SJSA1 (cell line): ENCODE data around the gene ADPGK. TPM values are rescaled to one million over a fixed set of nuclear protein-coding genes. Genes with fewer than 3 reads are reported as not detected.
A peak's percentile ranks its signal among the peaks of the same experiment; 100 is the strongest.
"Not testable (repeated sequence)": the region's sequence is repeated elsewhere in the genome, so short reads cannot be mapped to it uniquely, and the experiment has no call there.

Source experiments
- DNase-seq, 2 experiments: peaks; one replicate each; pipeline ENCODE4 v3.0.0-alpha.2; 2015 to 2020; ENCODE audit warnings: low spot score in 2 of 2, low read depth in 1 of 2
- H3K27ac ChIP-seq: fragments of 250-450 bp; sonication (Bioruptor Pico); 2 replicates; pipeline ENCODE4 v1.5.1; 2020; ENCODE audit warnings: mild to moderate bottlenecking, moderate library complexity
- H3K27me3 ChIP-seq: fragments of 250-450 bp; sonication (Bioruptor Pico); replicated peaks from 2 replicates; pipeline ENCODE4 v1.5.1; 2020; ENCODE audit warnings: mild to moderate bottlenecking, moderate library complexity
- H3K36me3 ChIP-seq: fragments of 250-450 bp; sonication (Bioruptor Pico); 2 replicates; pipeline ENCODE4 v1.5.1; 2020; ENCODE audit warnings: mild to moderate bottlenecking
- H3K4me1 ChIP-seq: fragments of 250-450 bp; sonication (Bioruptor Pico); replicated peaks from 2 replicates; pipeline ENCODE4 v1.6.1; 2021; ENCODE audit warnings: mild to moderate bottlenecking
- H3K4me3 ChIP-seq: fragments of 250-450 bp; sonication (Bioruptor Pico); 2 replicates; pipeline ENCODE4 v1.5.1; 2020; ENCODE audit warnings: mild to moderate bottlenecking
- H3K9me3 ChIP-seq: fragments of 250-450 bp; sonication (Bioruptor Pico); replicated peaks from 2 replicates; pipeline ENCODE4 v1.5.1; 2020; ENCODE audit warnings: mild to moderate bottlenecking
- total RNA-seq: library from RNA; depleted of rRNA; stranded (reverse); fragments of >200 nt; shearing (Covaris generic); gene quantifications from 2 replicates; pipeline ENCODE4 v1.2.3, GENCODE V29; 2014

The ADPGK gene
- total RNA-seq, 1 experiment from 2014 or later, result 83.8 TPM

- H3K9me3 ChIP-seq, result no peaks in the 10 kb centered on the region
- no peak overlapping the region for H3K4me3 ChIP-seq
- H3K36me3 ChIP-seq, result peaks cover 61% of the 10 kb centered on the region
- peaks cover 25% of the 10 kb centered on the region for H3K4me1 ChIP-seq
- DNase-seq, result no peak
- H3K27ac ChIP-seq, result no peak overlapping the region
- H3K27me3 ChIP-seq, result no peaks in the 10 kb centered on the region
Measured at GRCh38 chr15:72754096-72754495, 29.5 kb downstream of the ADPGK start.

- Histone ChIP-seq H3K27me3 (no peaks in the 10 kb centered on the region), H3K9me3 (no peaks in the 10 kb centered on the region), H3K4me3 (no peak overlapping the region), H3K36me3 (peaks cover 56% of the 10 kb centered on the region), H3K27ac (no peak overlapping the region), H3K4me1 (peaks cover 3% of the 10 kb centered on the region; the same call in 1 of the 2 replicates)
- DNase-seq, result no peak
Measured at GRCh38 chr15:72751751-72752455, 31.7 kb downstream of the ADPGK start.

- H3K27ac ChIP-seq, result no peak overlapping the region
- DNase-seq, result no peak
- H3K36me3 ChIP-seq, result peaks cover 35% of the 10 kb centered on the region
- no peaks in the 10 kb centered on the region for H3K9me3 ChIP-seq
- H3K4me3 ChIP-seq, result no peak overlapping the region
- H3K4me1 ChIP-seq, result no peaks in the 10 kb centered on the region
- no peaks in the 10 kb centered on the region for H3K27me3 ChIP-seq
Measured at GRCh38 chr15:72749700-72750099, 33.9 kb downstream of the ADPGK start.

- Histone ChIP-seq H3K4me1 (no peaks in the 10 kb centered on the region; the same call in 1 of the 2 replicates), H3K4me3 (no peak overlapping the region), H3K27me3 (no peaks in the 10 kb centered on the region), H3K9me3 (no peaks in the 10 kb centered on the region), H3K27ac (peak overlapping the region; percentile 40), H3K36me3 (peaks cover 31% of the 10 kb centered on the region)
- peak in 1 of 2 experiments; percentile 28 for DNase-seq
Measured at GRCh38 chr15:72740219-72740618, 43.3 kb downstream of the ADPGK start.

GRCh38 chr15:72737723-72738122 is 45.8 kb downstream of the ADPGK start:
- Histone ChIP-seq H3K36me3 (peaks cover 31% of the 10 kb centered on the region), H3K4me1 (no peaks in the 10 kb centered on the region; the same call in 1 of the 2 replicates), H3K9me3 (no peaks in the 10 kb centered on the region), H3K4me3 (no peak overlapping the region), H3K27ac (no peak overlapping the region), H3K27me3 (no peaks in the 10 kb centered on the region)
- no peak for DNase-seq

- H3K36me3 ChIP-seq, result peaks cover 31% of the 10 kb centered on the region
- H3K27ac ChIP-seq, result no peak overlapping the region
- no peaks in the 10 kb centered on the region for H3K27me3 ChIP-seq
- no peak for DNase-seq
- H3K4me3 ChIP-seq, result no peak overlapping the region
- no peaks in the 10 kb centered on the region for H3K9me3 ChIP-seq
- no peaks in the 10 kb centered on the region; the same call in 1 of the 2 replicates for H3K4me1 ChIP-seq
Measured at GRCh38 chr15:72737061-72737460, 46.5 kb downstream of the ADPGK start.

- no peak overlapping the region for H3K4me3 ChIP-seq
- H3K9me3 ChIP-seq, result no peaks in the 10 kb centered on the region
- no peaks in the 10 kb centered on the region; the same call in 1 of the 2 replicates for H3K4me1 ChIP-seq
- no peak overlapping the region for H3K27ac ChIP-seq
- H3K27me3 ChIP-seq, result no peaks in the 10 kb centered on the region
- peaks cover 31% of the 10 kb centered on the region for H3K36me3 ChIP-seq
- DNase-seq, result no peak
Measured at GRCh38 chr15:72735111-72735510, 48.4 kb downstream of the ADPGK start.

GRCh38 chr15:72733941-72734738 is 49.4 kb downstream of the ADPGK start:
- DNase-seq, result no peak
- H3K4me3 ChIP-seq, result no peak overlapping the region
- H3K4me1 ChIP-seq, result no peaks in the 10 kb centered on the region
- H3K27me3 ChIP-seq, result no peaks in the 10 kb centered on the region
- H3K36me3 ChIP-seq, result peaks cover 31% of the 10 kb centered on the region
- no peaks in the 10 kb centered on the region for H3K9me3 ChIP-seq
- no peak overlapping the region for H3K27ac ChIP-seq

GRCh38 chr15:72732516-72732915 is 51.0 kb downstream of the ADPGK start:
- no peak overlapping the region for H3K4me3 ChIP-seq
- no peaks in the 10 kb centered on the region for H3K9me3 ChIP-seq
- no peak overlapping the region for H3K27ac ChIP-seq
- DNase-seq, result no peak
- peaks cover 18% of the 10 kb centered on the region for H3K36me3 ChIP-seq
- H3K27me3 ChIP-seq, result no peaks in the 10 kb centered on the region
- H3K4me1 ChIP-seq, result peaks cover 9% of the 10 kb centered on the region; the same call in 1 of the 2 replicates

- Histone ChIP-seq H3K27me3 (no peaks in the 10 kb centered on the region), H3K4me3 (no peak overlapping the region), H3K36me3 (peaks cover 15% of the 10 kb centered on the region), H3K27ac (no peak overlapping the region), H3K4me1 (peaks cover 9% of the 10 kb centered on the region; the same call in 1 of the 2 replicates), H3K9me3 (no peaks in the 10 kb centered on the region)
- no peak for DNase-seq
Measured at GRCh38 chr15:72732086-72732485, 51.5 kb downstream of the ADPGK start.

- Histone ChIP-seq H3K4me1 (peaks cover 9% of the 10 kb centered on the region; the same call in 1 of the 2 replicates), H3K4me3 (no peak overlapping the region), H3K27ac (no peak overlapping the region), H3K9me3 (no peaks in the 10 kb centered on the region), H3K27me3 (no peaks in the 10 kb centered on the region), H3K36me3 (no peaks in the 10 kb centered on the region)
- no peak for DNase-seq
Measured at GRCh38 chr15:72728821-72729220, 54.7 kb downstream of the ADPGK start.

GRCh38 chr15:72728249-72728648 is 55.3 kb downstream of the ADPGK start:
- not testable (repeated sequence) for H3K9me3 ChIP-seq, H3K36me3 ChIP-seq, H3K4me3 ChIP-seq, DNase-seq, H3K4me1 ChIP-seq, H3K27me3 ChIP-seq, H3K27ac ChIP-seq

GRCh38 chr15:72727154-72727553 is 56.4 kb downstream of the ADPGK start:
- no peaks in the 10 kb centered on the region for H3K9me3 ChIP-seq

GRCh38 chr15:72725851-72726250 is 57.7 kb downstream of the ADPGK start:
- not testable (repeated sequence) for DNase-seq, H3K27me3 ChIP-seq, H3K27ac ChIP-seq, H3K36me3 ChIP-seq, H3K4me1 ChIP-seq, H3K9me3 ChIP-seq, H3K4me3 ChIP-seq

More at GRCh38 chr15:72727154-72727553, 56.4 kb downstream of the ADPGK start:
- no peaks in the 10 kb centered on the region for H3K36me3 ChIP-seq
- H3K27me3 ChIP-seq, result no peaks in the 10 kb centered on the region
- no peak overlapping the region for H3K4me3 ChIP-seq
- H3K4me1 ChIP-seq, result peaks cover 9% of the 10 kb centered on the region; the same call in 1 of the 2 replicates
- no peak overlapping the region for H3K27ac ChIP-seq
- DNase-seq, result no peak
